GM10266 (cell line): ENCODE data around the gene GABPB2.

Experiments used
- DNase-seq: peaks from one replicate; pipeline ENCODE4 v3.0.0; 2012; ENCODE audit errors: extremely low spot score
- CTCF ChIP-seq: IDR thresholded peaks from 2 replicates; pipeline ENCODE4 v1.5.1; 2012; ENCODE audit warnings: mild to moderate bottlenecking, low read depth; ENCODE audit not compliant: control insufficient read depth, insufficient read depth; ENCODE audit errors: missing control alignments

GABPB2 gene

DNA sequence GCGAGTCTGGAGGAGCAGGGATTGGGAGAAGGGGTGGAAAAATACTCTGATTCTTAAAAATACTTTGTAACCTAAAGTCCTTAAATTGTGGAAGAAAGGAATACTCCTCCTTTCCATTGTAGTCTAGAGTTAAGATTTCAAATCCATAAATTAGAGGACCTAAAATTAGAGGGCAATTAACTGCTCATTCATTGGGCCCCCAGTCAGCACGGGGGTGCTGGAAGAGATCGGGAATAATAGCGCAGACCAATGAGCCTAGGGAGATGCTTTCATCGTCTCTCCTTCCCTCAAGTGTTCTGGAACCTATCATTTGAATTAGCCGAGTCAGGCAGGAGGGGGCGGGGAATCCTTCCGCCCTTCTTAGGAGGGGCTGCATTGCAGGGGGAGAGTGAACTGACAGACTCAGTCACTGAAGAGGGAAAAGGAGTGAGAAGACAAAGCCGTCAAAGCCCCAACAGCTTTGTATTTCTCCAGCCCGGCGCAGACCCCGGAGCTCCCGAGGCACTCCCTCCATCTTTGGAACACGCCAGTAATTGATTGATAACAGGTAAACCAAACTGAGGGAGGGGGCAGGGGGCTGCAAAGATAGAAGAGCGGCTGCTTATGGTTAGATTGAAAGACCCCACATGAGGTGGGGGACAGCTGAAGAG, 10.4 kb upstream of the GABPB2 start, which contains the start of gene MLLT11:
Gene MLLT11 (plus strand): TSS at position 391 of the 650 bp plus-strand sequence. CDS start 6,828 bp downstream, outside the sequence.
- DNase-seq, result no peak
- TF ChIP-seq CTCF, result no peak

DNA sequence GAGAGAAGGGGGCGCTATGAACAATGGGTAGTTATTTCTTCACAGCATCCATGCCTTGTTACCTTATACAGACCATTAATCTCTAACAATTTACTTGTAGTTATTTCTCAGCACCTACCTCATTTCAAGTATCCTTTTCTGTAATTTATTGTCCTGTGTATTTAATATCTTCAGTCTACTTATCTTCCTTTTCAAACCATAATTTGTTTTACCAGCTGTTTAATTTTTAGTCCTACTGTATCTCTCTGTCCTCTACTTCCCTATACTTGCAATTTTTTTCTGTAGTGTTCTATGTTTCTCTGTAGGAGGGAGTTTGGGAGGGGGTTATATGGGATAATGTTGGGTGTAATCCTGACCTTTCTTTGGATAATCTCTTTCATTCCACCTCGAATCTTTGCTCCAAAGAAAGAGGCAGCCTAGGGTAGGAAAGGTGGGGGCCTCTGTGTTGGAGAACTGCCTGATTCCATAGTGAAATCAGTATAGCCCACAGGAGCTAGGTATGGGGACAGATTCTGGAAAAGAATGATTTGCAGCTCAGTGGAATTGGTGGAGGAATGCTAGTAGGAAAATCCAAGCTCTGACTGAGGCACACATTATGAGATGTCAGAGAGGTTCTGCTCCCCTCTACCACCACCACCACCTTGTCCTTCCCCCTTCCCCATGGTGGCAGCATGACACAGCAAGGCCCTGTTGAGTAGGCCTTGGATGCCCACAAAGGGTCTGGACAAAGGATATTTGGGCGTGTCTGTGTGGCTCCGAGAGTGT, 9.7 kb upstream of the GABPB2 start:
- no peak for DNase-seq
- no peak for TF ChIP-seq CTCF

- no peak for TF ChIP-seq CTCF
- DNase-seq, result no peak
Measured at GRCh38 chr1:151061704-151062103, 8.9 kb upstream of the GABPB2 start.

DNA sequence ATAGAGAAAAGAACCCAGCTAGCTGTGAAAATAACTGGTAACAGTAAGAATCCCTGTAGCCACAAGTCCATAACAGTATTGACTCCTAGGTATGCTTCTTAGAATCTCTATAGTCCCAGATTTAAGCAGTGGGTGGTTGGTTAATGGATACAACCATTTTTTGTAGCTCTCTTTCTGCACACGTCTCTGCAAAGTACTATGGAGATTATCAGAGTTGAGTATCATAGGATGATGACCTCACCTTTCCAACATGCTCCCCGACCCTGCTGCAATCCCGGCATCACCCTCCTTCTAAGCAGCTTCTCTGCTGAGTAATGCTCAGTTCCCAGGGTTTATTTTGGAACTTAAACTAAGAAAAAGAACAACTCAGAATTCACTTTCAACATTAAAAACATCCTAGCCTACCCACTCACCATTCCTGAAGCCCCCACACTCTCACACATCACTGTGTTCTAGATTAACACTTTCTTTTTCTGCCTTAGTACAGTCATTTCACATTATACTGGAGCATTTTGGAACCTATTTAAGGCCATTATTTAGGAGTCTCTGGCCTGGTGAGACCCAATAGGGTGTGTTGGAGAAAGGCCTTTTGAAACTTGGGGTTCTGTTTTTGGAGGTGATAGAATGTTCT, 7.7 kb upstream of the GABPB2 start:
- no peak for DNase-seq
- no peak for TF ChIP-seq CTCF

DNA sequence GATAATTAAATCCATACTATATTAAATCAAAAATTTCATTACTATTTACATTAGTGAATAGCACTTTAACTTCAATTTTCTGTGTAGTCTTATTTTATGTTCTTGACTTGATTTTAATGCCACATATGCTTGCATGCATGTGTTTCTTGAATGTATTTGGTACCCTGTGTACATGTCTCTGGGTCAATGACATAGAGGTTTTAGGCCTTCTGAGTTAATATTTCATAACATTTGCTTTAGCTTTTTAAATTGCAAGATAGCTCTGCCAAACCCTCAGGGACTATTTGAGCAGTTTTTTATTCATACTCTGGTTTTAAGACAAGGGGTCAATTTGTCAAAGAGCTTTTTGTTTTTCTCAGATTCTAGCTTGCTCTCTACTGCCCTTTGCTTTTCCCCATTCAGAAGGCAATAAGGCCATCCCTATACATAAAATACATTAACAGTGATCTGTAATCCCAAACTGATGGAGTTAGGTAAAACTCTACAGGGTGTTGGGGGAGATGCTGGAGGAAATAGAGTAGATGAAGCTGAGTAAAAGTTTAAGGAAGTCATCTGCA, 5.4 kb upstream of the GABPB2 start:
- no peak for TF ChIP-seq CTCF

GRCh38 chr1:151067185-151067584, 3.4 kb upstream of the GABPB2 start:
- DNase-seq, result no peak
- TF ChIP-seq CTCF, result no peak

More for the DNA sequence above, 5.4 kb upstream of the GABPB2 start:
- no peak for DNase-seq
